SK-N-SH (cell line): ENCODE results near the gene CLRN3. TPM values are rescaled to one million over a fixed set of nuclear protein-coding genes. Genes with fewer than 3 reads are reported as not detected.

Experiments
- CHD2 ChIP-seq: fragments of 150-350 bp; IDR thresholded peaks from 2 replicates; pipeline ENCODE4 v1.6.1; 2018; ENCODE audit warnings: low read length; ENCODE audit not compliant: partially characterized antibody
- CTCF ChIP-seq: fragments of 200-600 bp; sonication (generic); IDR thresholded peaks from 2 replicates; pipeline ENCODE4 v1.6.1; 2017; ENCODE audit warnings: antibody characterized with exemption, mild to moderate bottlenecking, moderate library complexity
- ELF1 ChIP-seq: IDR thresholded peaks from 2 replicates; pipeline ENCODE4 v1.4.0; 2012
- EP300 ChIP-seq, 2 experiments: IDR thresholded peaks; 2 replicates each; pipeline versions ENCODE4 v1.4.0 to v1.6.1; 2012; ENCODE audit warnings: borderline replicate concordance in 1 of 2, low read depth in 1 of 2, low read length in 1 of 2
- EZH2phosphoT487 ChIP-seq: fragments of 200-600 bp; sonication (generic); IDR thresholded peaks from 2 replicates; pipeline ENCODE4 v1.6.1; 2017; ENCODE audit warnings: low read depth, mixed run types, mild to moderate bottlenecking, antibody characterized with exemption, moderate library complexity, borderline replicate concordance
- FOSL2 ChIP-seq: IDR thresholded peaks from 2 replicates; pipeline ENCODE4 v1.4.0; 2012; ENCODE audit warnings: low read depth, mild to moderate bottlenecking, moderate library complexity, borderline replicate concordance
- FOXJ3 ChIP-seq: sonication (generic); formaldehyde crosslinking; IDR thresholded peaks from 2 replicates; pipeline ENCODE4 v1.5.1; 2020; ENCODE audit warnings: mild to moderate bottlenecking, missing genetic modification reagents
- GABPA ChIP-seq: IDR thresholded peaks from 2 replicates; pipeline ENCODE4 v1.4.0; 2012; ENCODE audit warnings: low read depth, mild to moderate bottlenecking
- GATA2 ChIP-seq: sonication (generic); formaldehyde crosslinking; IDR thresholded peaks from 2 replicates; pipeline ENCODE4 v1.5.0; 2020; ENCODE audit warnings: mild to moderate bottlenecking, missing genetic modification reagents
- MEF2A ChIP-seq: IDR thresholded peaks from 2 replicates; pipeline ENCODE4 v1.4.0; 2012; ENCODE audit warnings: low read depth, borderline replicate concordance
- MXI1 ChIP-seq: IDR thresholded peaks from 2 replicates; pipeline ENCODE4 v1.6.1; 2012; ENCODE audit warnings: mild to moderate bottlenecking, low read depth, low read length, improper control_type of control experiment
- NFIC ChIP-seq: IDR thresholded peaks from 2 replicates; pipeline ENCODE4 v1.4.0; 2012; ENCODE audit warnings: borderline replicate concordance
- NRF1 ChIP-seq: IDR thresholded peaks from 2 replicates; pipeline ENCODE4 v1.6.1; 2012; ENCODE audit warnings: low read depth, mild to moderate bottlenecking, low read length
- POLR2AphosphoS5 ChIP-seq: IDR thresholded peaks from 2 replicates; pipeline ENCODE4 v1.6.1; 2012; ENCODE audit warnings: low read depth, low read length
- RAD21 ChIP-seq: IDR thresholded peaks from 2 replicates; pipeline ENCODE4 v1.6.1; 2012; ENCODE audit warnings: mild to moderate bottlenecking, low read length
- REST ChIP-seq: IDR thresholded peaks from 2 replicates; pipeline ENCODE4 v1.6.1; 2012; ENCODE audit warnings: mild to moderate bottlenecking, low read depth, low read length, moderate library complexity
- SIN3A ChIP-seq: IDR thresholded peaks from 2 replicates; pipeline ENCODE4 v1.6.1; 2012; ENCODE audit warnings: low read depth, mild to moderate bottlenecking, low read length, moderate library complexity, borderline replicate concordance
- SMC3 ChIP-seq: IDR thresholded peaks from 2 replicates; pipeline ENCODE4 v1.6.1; 2012; ENCODE audit warnings: low read depth, low read length, improper control_type of control experiment
- TAF1 ChIP-seq: IDR thresholded peaks from 2 replicates; pipeline ENCODE4 v1.6.1; 2012; ENCODE audit warnings: low read depth, mild to moderate bottlenecking, low read length, moderate library complexity, borderline replicate concordance
- TCF12 ChIP-seq: IDR thresholded peaks from 2 replicates; pipeline ENCODE4 v1.4.0; 2012
- TEAD4 ChIP-seq: IDR thresholded peaks from 2 replicates; pipeline ENCODE4 v1.4.0; 2012; ENCODE audit warnings: mild to moderate bottlenecking, borderline replicate concordance; ENCODE audit not compliant: insufficient read depth
- USF1 ChIP-seq: IDR thresholded peaks from 2 replicates; pipeline ENCODE4 v1.4.0; 2012; ENCODE audit warnings: low read depth, borderline replicate concordance
- polyA plus RNA-seq, 3 experiments: library from polyadenylated mRNA; depleted of rRNA; stranded (reverse); fragments of >200 nt; gene quantifications; 2 replicates each; pipeline ENCODE4 v1.2.3, GENCODE V29; 2012
- TF ChIP-seq, protein P1 (sequence below): fragments of 150-350 bp; IDR thresholded peaks from 2 replicates; pipeline ENCODE4 v1.6.1; 2017; ENCODE audit warnings: antibody characterized with exemption, low read length, low read depth, borderline replicate concordance
- TF ChIP-seq, protein P2 (sequence below): IDR thresholded peaks from 2 replicates; pipeline ENCODE4 v1.4.0; 2012; ENCODE audit warnings: low read depth

The CLRN3 gene
- polyA plus RNA-seq, 1 of the 3 experiments (the other 2 are of a cell fraction), result 0.25 TPM

DNA sequence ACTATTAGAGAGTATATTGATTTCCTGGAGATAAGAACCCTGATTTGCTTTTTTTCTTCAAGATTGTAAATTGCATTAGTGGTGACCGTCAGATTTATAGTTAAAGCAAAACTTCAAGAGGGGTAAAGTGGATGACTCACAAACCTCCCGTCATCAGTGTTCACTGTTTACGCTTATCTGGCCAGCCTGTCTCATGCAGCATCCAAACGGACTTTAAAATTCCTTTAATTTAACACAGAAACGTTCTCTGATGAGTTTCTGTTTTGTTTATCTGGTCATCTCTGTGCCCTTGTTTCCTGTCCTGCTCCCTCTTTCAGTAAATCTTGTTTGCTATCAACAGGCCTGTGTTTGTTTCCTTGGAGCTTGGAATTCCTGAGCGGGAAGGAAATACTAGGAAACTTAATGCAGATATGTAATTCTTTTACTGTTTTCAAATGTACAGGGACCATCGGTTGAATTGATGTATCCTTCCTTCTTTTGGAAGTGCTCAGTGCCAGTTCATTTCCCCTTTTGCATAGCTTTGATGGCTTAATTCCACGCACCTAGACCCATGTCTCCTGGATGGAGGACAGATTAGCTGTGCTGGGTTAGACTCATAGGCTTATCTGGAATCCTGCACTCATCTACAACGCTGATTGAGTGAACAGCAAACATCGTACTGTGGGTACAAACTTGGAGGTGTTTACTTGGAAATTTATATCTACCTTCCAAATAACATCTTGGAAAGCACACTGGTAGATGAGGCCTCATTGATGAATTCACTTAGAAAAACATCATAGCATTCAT, 35.5 kb upstream of the CLRN3 start (continued):
- TF ChIP-seq USF1 (no peak), REST (0 out of 2 replicates have a peak, but pooled peaks have one; percentile 21), CHD2 (peak; percentile 42), EP300 (IDR thresholded peaks at IDR 0.05; ENCODE audit: borderline replicate concordance in 1 of 2, low read depth in 1 of 2, low read length in 1 of 2) (peak; percentile 89 to 96), GABPA (no peak), SMC3 (0 out of 2 replicates have a peak, but pooled peaks have one; percentile 2), CTCF (no peak), MEF2A (no peak), TEAD4 (peak; percentile 90), TAF1 (peak; percentile 33; the same call in 1 of the 2 replicates), FOSL2 (peak; percentile 85), NRF1 (no peak), SIN3A (no peak), EZH2phosphoT487 (no peak; the same call in 1 of the 2 replicates), NFIC (peak; percentile 79), GATA2 (CRISPR knock-in tag) (peak; percentile 78), ELF1 (no peak), POLR2AphosphoS5 (peak; percentile 79), MXI1 (0 out of 2 replicates have a peak, but pooled peaks have one; percentile 19), RAD21 (peak; percentile 15; the same call in 1 of the 2 replicates), FOXJ3 (no peak), TCF12 (peak; percentile 97)
- TF ChIP-seq, protein P1, sequence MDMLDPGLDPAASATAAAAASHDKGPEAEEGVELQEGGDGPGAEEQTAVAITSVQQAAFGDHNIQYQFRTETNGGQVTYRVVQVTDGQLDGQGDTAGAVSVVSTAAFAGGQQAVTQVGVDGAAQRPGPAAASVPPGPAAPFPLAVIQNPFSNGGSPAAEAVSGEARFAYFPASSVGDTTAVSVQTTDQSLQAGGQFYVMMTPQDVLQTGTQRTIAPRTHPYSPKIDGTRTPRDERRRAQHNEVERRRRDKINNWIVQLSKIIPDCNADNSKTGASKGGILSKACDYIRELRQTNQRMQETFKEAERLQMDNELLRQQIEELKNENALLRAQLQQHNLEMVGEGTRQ, result no peak
- TF ChIP-seq, protein P2, sequence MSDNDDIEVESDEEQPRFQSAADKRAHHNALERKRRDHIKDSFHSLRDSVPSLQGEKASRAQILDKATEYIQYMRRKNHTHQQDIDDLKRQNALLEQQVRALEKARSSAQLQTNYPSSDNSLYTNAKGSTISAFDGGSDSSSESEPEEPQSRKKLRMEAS, result no peak; the same call in 1 of the 2 replicates
